ENCODE data around the gene SAMHD1. TPM values are rescaled to one million over a fixed set of nuclear protein-coding genes. Genes with fewer than 3 reads are reported as not detected.

SAMHD1 gene
- total and polyA plus RNA-seq, 2 of the 13 experiments (the other 11 are each of a cell fraction or from before 2014, with no cell fraction given), result 16.9 to 43.5 TPM

DNA sequence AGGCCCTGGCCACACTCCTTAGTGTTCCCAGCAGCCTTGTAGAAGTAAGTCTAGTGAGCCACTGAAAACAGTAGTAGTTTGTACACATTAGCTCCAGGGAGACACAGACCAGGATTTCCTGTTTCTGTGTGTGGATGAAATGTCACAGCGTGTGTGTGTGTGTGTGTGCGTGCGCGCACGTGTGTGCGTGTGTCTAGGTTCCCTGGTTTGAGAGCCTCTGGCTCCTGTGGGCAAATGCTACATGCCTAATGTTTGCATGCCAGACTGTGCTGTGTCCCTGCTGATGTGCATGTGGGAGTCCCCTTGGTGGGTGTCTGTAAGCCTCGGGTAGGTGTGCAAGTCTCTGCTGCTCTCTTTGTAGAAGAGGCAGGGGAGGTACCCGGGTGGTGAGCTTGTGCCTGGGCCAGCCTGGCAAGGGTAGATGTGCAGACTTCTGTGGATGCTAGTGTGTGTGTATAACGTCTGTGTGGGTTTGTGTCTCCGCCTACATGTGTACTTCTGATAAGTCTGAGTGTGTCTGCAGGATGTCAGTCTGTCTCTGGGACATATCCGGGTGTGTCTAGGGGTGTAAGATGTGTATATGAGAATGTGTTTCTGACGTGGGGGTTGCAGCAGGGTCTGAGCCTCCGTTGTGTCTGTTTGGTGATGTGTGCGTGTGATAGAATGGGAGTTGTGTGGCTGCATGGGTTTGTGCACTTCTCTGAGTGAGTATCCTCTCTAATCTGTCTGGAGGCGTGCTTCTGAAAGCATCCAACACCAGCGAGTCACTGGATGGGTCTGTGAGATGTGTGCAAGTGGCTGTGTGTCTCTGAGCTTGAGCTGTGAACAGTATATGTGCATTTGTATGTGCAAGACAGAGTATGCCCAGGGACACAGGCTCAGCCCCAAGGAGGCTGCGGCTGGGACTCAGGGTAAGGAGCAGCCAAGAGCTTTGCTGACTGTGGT is 94.5 kb downstream of the SAMHD1 start (continued):
- TF ChIP-seq ZFP1 (CRISPR knock-in tag; IDR thresholded peaks at IDR 0.05), result no peak
- TF ChIP-seq TARDBP (CRISPR knock-in tag; IDR thresholded peaks at IDR 0.05), result 0 out of 2 replicates have a peak, but pooled peaks have one; percentile 25
- TF ChIP-seq SIX1 (CRISPR knock-in tag; IDR thresholded peaks at IDR 0.05; ENCODE audit: borderline replicate concordance), result no peak
- no peak for TF ChIP-seq DPF2 (CRISPR knock-in tag; IDR thresholded peaks at IDR 0.05; ENCODE audit: borderline replicate concordance, low read depth)
- 0 out of 2 replicates have a peak, but pooled peaks have one; percentile 37 for TF ChIP-seq KDM5B (CRISPR knock-in tag; IDR thresholded peaks at IDR 0.05; ENCODE audit: borderline replicate concordance)
- TF ChIP-seq ZBTB1 (CRISPR knock-in tag; IDR thresholded peaks at IDR 0.05; ENCODE audit: borderline replicate concordance), result no peak
- no peak for TF ChIP-seq ZSCAN12 (CRISPR knock-in tag; IDR thresholded peaks at IDR 0.05)
- TF ChIP-seq BORCS8-MEF2B (CRISPR knock-in tag; IDR thresholded peaks at IDR 0.05), result no peak
- TF ChIP-seq ZNF331 (CRISPR knock-in tag; IDR thresholded peaks at IDR 0.05), result no peak
- TF ChIP-seq YY1 (IDR thresholded peaks at IDR 0.05; ENCODE audit: insufficient read depth, insufficient replicate concordance, low read depth, low read length), result no peak
- TF ChIP-seq, protein P1, sequence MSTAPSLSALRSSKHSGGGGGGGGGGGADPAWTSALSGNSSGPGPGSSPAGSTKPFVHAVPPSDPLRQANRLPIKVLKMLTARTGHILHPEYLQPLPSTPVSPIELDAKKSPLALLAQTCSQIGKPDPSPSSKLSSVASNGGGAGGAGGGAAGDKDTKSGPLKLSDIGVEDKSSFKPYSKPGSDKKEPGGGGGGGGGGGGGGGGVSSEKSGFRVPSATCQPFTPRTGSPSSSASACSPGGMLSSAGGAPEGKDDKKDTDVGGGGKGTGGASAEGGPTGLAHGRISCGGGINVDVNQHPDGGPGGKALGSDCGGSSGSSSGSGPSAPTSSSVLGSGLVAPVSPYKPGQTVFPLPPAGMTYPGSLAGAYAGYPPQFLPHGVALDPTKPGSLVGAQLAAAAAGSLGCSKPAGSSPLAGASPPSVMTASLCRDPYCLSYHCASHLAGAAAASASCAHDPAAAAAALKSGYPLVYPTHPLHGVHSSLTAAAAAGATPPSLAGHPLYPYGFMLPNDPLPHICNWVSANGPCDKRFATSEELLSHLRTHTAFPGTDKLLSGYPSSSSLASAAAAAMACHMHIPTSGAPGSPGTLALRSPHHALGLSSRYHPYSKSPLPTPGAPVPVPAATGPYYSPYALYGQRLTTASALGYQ (CRISPR knock-in tag; IDR thresholded peaks at IDR 0.05), result no peak
- TF ChIP-seq HNRNPL (IDR thresholded peaks at IDR 0.05; ENCODE audit: low read depth, low read length), result no peak
- TF ChIP-seq, protein P2, sequence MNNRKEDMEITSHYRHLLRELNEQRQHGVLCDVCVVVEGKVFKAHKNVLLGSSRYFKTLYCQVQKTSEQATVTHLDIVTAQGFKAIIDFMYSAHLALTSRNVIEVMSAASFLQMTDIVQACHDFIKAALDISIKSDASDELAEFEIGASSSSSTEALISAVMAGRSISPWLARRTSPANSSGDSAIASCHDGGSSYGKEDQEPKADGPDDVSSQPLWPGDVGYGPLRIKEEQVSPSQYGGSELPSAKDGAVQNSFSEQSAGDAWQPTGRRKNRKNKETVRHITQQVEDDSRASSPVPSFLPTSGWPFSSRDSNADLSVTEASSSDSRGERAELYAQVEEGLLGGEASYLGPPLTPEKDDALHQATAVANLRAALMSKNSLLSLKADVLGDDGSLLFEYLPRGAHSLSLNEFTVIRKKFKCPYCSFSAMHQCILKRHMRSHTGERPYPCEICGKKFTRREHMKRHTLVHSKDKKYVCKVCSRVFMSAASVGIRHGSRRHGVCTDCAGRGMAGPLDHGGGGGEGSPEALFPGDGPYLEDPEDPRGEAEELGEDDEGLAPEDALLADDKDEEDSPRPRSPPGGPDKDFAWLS (CRISPR knock-in tag; IDR thresholded peaks at IDR 0.05; ENCODE audit: borderline replicate concordance), result no peak
- TF ChIP-seq CCAR2 (optimal IDR thresholded peaks at IDR 0.05; ENCODE audit: low read depth, low read length), result peak; percentile 87
- TF ChIP-seq ZNF776 (CRISPR knock-in tag; IDR thresholded peaks at IDR 0.05), result no peak
- no peak for TF ChIP-seq ZNF841 (CRISPR knock-in tag; IDR thresholded peaks at IDR 0.05; ENCODE audit: borderline replicate concordance)
- TF ChIP-seq, protein P3, sequence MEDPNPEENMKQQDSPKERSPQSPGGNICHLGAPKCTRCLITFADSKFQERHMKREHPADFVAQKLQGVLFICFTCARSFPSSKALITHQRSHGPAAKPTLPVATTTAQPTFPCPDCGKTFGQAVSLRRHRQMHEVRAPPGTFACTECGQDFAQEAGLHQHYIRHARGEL (CRISPR knock-in tag; IDR thresholded peaks at IDR 0.05), result 0 out of 2 replicates have a peak, but pooled peaks have one; percentile 39
- no peak for TF ChIP-seq WIZ (CRISPR knock-in tag; IDR thresholded peaks at IDR 0.05)
- TF ChIP-seq KDM1A (CRISPR knock-in tag; IDR thresholded peaks at IDR 0.05), result no peak
- peak; percentile 48 for TF ChIP-seq AGO2 (optimal IDR thresholded peaks at IDR 0.05; ENCODE audit: low read depth, low read length)
